ENCODE measurements around the gene MMP20. TPM values are rescaled to one million over a fixed set of nuclear protein-coding genes. Genes with fewer than 3 reads are reported as not detected.

MMP20 gene
- total and polyA plus RNA-seq, 2 of the 13 experiments (the other 11 are each of a cell fraction or from before 2014, with no cell fraction given): 0.05 TPM; not detected in 1

GRCh38 chr11:102590276-102591049, 34.7 kb downstream of the MMP20 start (continued):
- no peak for TF ChIP-seq KIAA2018 (CRISPR knock-in tag; IDR thresholded peaks at IDR 0.05; ENCODE audit: borderline replicate concordance)
- no peak for TF ChIP-seq ZNF281 (CRISPR knock-in tag; IDR thresholded peaks at IDR 0.05; ENCODE audit: borderline replicate concordance)
- TF ChIP-seq CENPBD1 (CRISPR knock-in tag; IDR thresholded peaks at IDR 0.05; ENCODE audit: borderline replicate concordance, low read depth): no peak
- TF ChIP-seq ATF1 (CRISPR knock-in tag; IDR thresholded peaks at IDR 0.05): no peak
- TF ChIP-seq ZBTB8A (CRISPR knock-in tag; IDR thresholded peaks at IDR 0.05; ENCODE audit: borderline replicate concordance, low read depth): no peak
- TF ChIP-seq KDM4B (CRISPR knock-in tag; IDR thresholded peaks at IDR 0.05): no peak
- TF ChIP-seq BRCA1 (CRISPR knock-in tag; IDR thresholded peaks at IDR 0.05): no peak
- no peak for TF ChIP-seq HNF1A (IDR thresholded peaks at IDR 0.05; ENCODE audit: low read depth)
- no peak for TF ChIP-seq HNF1A (CRISPR knock-in tag; IDR thresholded peaks at IDR 0.05; ENCODE audit: borderline replicate concordance)
- no peak for TF ChIP-seq NFE2 (CRISPR knock-in tag; IDR thresholded peaks at IDR 0.05)
- no peak for TF ChIP-seq KMT2B (CRISPR knock-in tag; IDR thresholded peaks at IDR 0.05)
- TF ChIP-seq ZEB1 (IDR thresholded peaks at IDR 0.05; ENCODE audit: insufficient replicate concordance, low read depth): no peak
- TF ChIP-seq NCOA1 (CRISPR knock-in tag; IDR thresholded peaks at IDR 0.05): no peak

All from HepG2 (cell line).